Measurements from ENCODE around the gene FNDC7.

DNA sequence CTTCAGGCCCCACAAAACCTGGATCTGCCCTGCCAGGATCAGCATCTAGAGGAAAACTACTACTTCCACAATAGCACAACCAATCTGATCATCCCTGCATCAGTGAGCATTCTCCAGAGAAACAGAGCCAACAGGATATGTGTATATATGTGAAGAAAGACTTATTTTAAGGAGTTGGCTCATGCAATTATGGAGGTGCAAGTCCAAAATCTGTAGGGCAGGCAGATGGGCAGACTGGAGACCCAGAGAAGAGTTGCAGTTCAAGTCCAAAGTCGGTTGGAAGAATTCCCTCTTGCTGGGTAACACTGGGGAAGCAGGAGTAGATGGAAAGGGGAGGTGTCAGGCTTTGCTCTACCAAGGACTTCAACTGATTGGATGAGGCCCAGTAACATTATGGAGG lies 46.9 kb upstream of the FNDC7 start:
- no peak for TF ChIP-seq ZNF274 (IDR thresholded peaks at IDR 0.05; ENCODE audit: insufficient read depth, insufficient read length)
- TF ChIP-seq, protein P1, sequence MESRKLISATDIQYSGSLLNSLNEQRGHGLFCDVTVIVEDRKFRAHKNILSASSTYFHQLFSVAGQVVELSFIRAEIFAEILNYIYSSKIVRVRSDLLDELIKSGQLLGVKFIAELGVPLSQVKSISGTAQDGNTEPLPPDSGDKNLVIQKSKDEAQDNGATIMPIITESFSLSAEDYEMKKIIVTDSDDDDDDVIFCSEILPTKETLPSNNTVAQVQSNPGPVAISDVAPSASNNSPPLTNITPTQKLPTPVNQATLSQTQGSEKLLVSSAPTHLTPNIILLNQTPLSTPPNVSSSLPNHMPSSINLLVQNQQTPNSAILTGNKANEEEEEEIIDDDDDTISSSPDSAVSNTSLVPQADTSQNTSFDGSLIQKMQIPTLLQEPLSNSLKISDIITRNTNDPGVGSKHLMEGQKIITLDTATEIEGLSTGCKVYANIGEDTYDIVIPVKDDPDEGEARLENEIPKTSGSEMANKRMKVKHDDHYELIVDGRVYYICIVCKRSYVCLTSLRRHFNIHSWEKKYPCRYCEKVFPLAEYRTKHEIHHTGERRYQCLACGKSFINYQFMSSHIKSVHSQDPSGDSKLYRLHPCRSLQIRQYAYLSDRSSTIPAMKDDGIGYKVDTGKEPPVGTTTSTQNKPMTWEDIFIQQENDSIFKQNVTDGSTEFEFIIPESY (IDR thresholded peaks at IDR 0.05): no peak
- no peak for TF ChIP-seq IKZF1 (conservative IDR thresholded peaks at IDR 0.05)
- TF ChIP-seq, protein P2, sequence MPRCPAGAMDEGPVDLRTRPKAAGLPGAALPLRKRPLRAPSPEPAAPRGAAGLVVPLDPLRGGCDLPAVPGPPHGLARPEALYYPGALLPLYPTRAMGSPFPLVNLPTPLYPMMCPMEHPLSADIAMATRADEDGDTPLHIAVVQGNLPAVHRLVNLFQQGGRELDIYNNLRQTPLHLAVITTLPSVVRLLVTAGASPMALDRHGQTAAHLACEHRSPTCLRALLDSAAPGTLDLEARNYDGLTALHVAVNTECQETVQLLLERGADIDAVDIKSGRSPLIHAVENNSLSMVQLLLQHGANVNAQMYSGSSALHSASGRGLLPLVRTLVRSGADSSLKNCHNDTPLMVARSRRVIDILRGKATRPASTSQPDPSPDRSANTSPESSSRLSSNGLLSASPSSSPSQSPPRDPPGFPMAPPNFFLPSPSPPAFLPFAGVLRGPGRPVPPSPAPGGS (IDR thresholded peaks at IDR 0.05; ENCODE audit: borderline replicate concordance, insufficient read depth, low read depth, low read length, poor library complexity, severe bottlenecking): no peak
- TF ChIP-seq EZH2 (IDR thresholded peaks at IDR 0.05; ENCODE audit: borderline replicate concordance, control insufficient read depth, low read depth, low read length): no peak
- TF ChIP-seq YBX1 (IDR thresholded peaks at IDR 0.05): no peak
- no peak for TF ChIP-seq ETV6 (conservative IDR thresholded peaks at IDR 0.05 in 1 of 2, IDR thresholded peaks at IDR 0.05 in 1 of 2; ENCODE audit: borderline replicate concordance in 1 of 2, low read depth in 1 of 2)
- TF ChIP-seq, protein P3, sequence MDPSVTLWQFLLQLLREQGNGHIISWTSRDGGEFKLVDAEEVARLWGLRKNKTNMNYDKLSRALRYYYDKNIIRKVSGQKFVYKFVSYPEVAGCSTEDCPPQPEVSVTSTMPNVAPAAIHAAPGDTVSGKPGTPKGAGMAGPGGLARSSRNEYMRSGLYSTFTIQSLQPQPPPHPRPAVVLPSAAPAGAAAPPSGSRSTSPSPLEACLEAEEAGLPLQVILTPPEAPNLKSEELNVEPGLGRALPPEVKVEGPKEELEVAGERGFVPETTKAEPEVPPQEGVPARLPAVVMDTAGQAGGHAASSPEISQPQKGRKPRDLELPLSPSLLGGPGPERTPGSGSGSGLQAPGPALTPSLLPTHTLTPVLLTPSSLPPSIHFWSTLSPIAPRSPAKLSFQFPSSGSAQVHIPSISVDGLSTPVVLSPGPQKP (IDR thresholded peaks at IDR 0.05; ENCODE audit: low read depth, low read length): no peak
